Uterus (tissue), 4 donors: ENCODE measurements around the gene CCDC127. TPM values are rescaled to one million over a fixed set of nuclear protein-coding genes. Genes with fewer than 3 reads are reported as not detected.

Source experiments
- DNase-seq, 2 donors: peaks; one replicate each; pipeline ENCODE4 v3.0.0-alpha.2; 2019 to 2020
- H3K27ac ChIP-seq, 2 donors: fragments of 200-600 bp; sonication (generic); 1 replicate in 1 of 2; 2 replicates in 1 of 2; pipeline ENCODE4 v1.5.1; 2016 to 2018
- H3K27me3 ChIP-seq, 2 donors: fragments of 200-600 bp; sonication (generic); one replicate each; pipeline ENCODE4 v1.5.1; 2018 to 2019; ENCODE audit warnings: control low read depth in 1 of 2
- H3K36me3 ChIP-seq, 2 donors: fragments of 200-600 bp; sonication (generic); one replicate each; pipeline ENCODE4 v1.5.1; 2019; ENCODE audit warnings: control low read depth in 1 of 2
- H3K4me1 ChIP-seq, 2 donors: fragments of 200-600 bp; sonication (generic); one replicate each; pipeline ENCODE4 v1.5.1; 2018 to 2019; ENCODE audit warnings: control low read depth in 1 of 2
- H3K4me3 ChIP-seq, 2 donors: fragments of 200-600 bp; sonication (generic); 1 replicate in 1 of 2; 2 replicates in 1 of 2; pipeline ENCODE4 v1.5.1; 2018 to 2019; ENCODE audit warnings: mild to moderate bottlenecking in 1 of 2
- H3K9me3 ChIP-seq, 2 donors: fragments of 200-600 bp; sonication (generic); one replicate each; pipeline ENCODE4 v1.5.1; 2019; ENCODE audit warnings: control low read depth in 1 of 2
- CTCF ChIP-seq, 4 experiments: fragments of 200-600 bp in 2 of 4; fragments of 450-650 bp in 2 of 4; sonication (generic) in 2 of 4; IDR thresholded peaks; one replicate each; pipeline ENCODE4 v1.5.1; 2016 to 2019; ENCODE audit warnings: antibody characterized with exemption in 4 of 4, mild to moderate bottlenecking in 2 of 4, moderate library complexity in 1 of 4
- POLR2A ChIP-seq, 2 donors: fragments of 450-650 bp; IDR thresholded peaks; one replicate each; pipeline ENCODE4 v1.6.1; 2016; ENCODE audit warnings: antibody characterized with exemption in 2 of 2, mild to moderate bottlenecking in 1 of 2, moderate library complexity in 1 of 2
- intact Hi-C: fragments of 100-400 bp; cut with DNase I; formaldehyde crosslinking; loops from one replicate; pipeline ENCODE4 v1.15.1; 2023; ENCODE audit warnings: low total_unique reads
- total RNA-seq, 4 donors: library from RNA; depleted of rRNA in 3 of 4; stranded (reverse); fragments of >200 nt in 3 of 4; gene quantifications; one replicate each; pipeline versions ENCODE4 v1.1.0 to v1.2.4, GENCODE V29; 2014 to 2023
- donor health status: DM: yes; HTN: yes; CAD: no.

CCDC127 gene
- total RNA-seq, 4 donors from 2014 or later: 2.6 to 10.2 (median 6.0) TPM

- TF ChIP-seq POLR2A (IDR thresholded peaks at IDR 0.05) (no peak), CTCF (IDR thresholded peaks at IDR 0.05) (peak; percentile 81 to 88 (median 87))
- Histone ChIP-seq H3K27me3 (no peaks in the 10 kb centered on the region), H3K9me3 (no peaks in the 10 kb centered on the region), H3K36me3 (no peaks in the 10 kb centered on the region), H3K4me3 (peak overlapping the region in 1 of 2 donors; percentile 20), H3K4me1 (peaks cover 0 to 4% of the 10 kb centered on the region in 2 donors), H3K27ac (no peak overlapping the region)
- intact Hi-C loops: no loop called here
- DNase-seq: peak; percentile 76 to 87
These were observed 29.2 kb downstream of the CCDC127 start for GRCh38 chr5:188488-189481.

GRCh38 chr5:187617-188451 lies 30.1 kb downstream of the CCDC127 start:
- TF ChIP-seq POLR2A (IDR thresholded peaks at IDR 0.05) (no peak), CTCF (IDR thresholded peaks at IDR 0.05) (no peak)
- intact Hi-C loops: no loop called here
- peaks cover 0 to 4% of the 10 kb centered on the region in 2 donors for H3K4me1 ChIP-seq
- H3K27ac ChIP-seq: no peak overlapping the region
- H3K4me3 ChIP-seq: peak overlapping the region in 1 of 2 donors; percentile 20
- no peaks in the 10 kb centered on the region for H3K27me3 ChIP-seq
- no peak for DNase-seq
- no peaks in the 10 kb centered on the region for H3K36me3 ChIP-seq
- no peaks in the 10 kb centered on the region for H3K9me3 ChIP-seq

- DNase-seq: no peak
- Histone ChIP-seq H3K9me3 (no peaks in the 10 kb centered on the region), H3K36me3 (no peaks in the 10 kb centered on the region), H3K27me3 (no peaks in the 10 kb centered on the region), H3K4me1 (peaks cover 0 to 4% of the 10 kb centered on the region in 2 donors), H3K4me3 (no peak overlapping the region), H3K27ac (no peak overlapping the region)
- TF ChIP-seq CTCF (IDR thresholded peaks at IDR 0.05) (no peak), POLR2A (IDR thresholded peaks at IDR 0.05) (no peak)
- intact Hi-C loops: no loop called here
These were observed 30.9 kb downstream of the CCDC127 start for GRCh38 chr5:187042-187431.

GRCh38 chr5:186091-187041 lies 31.6 kb downstream of the CCDC127 start:
- no peak for DNase-seq
- intact Hi-C loops: no loop called here
- TF ChIP-seq CTCF (IDR thresholded peaks at IDR 0.05) (no peak), POLR2A (IDR thresholded peaks at IDR 0.05) (no peak)
- Histone ChIP-seq H3K4me3 (no peak overlapping the region), H3K4me1 (peaks cover 0 to 4% of the 10 kb centered on the region in 2 donors), H3K36me3 (no peaks in the 10 kb centered on the region), H3K27ac (no peak overlapping the region), H3K9me3 (no peaks in the 10 kb centered on the region), H3K27me3 (no peaks in the 10 kb centered on the region)
